Type B pancreatic cell (in vitro differentiated cells): ENCODE measurements around the gene SOX15. TPM values are rescaled to one million over a fixed set of nuclear protein-coding genes. Genes with fewer than 3 reads are reported as not detected.
A peak's percentile ranks its signal among the peaks of the same experiment; 100 is the strongest.

Experiments used
- DNase-seq: peaks from one replicate; pipeline ENCODE4 v3.0.0; 2021; ENCODE audit warnings: mixed read lengths; ENCODE audit not compliant: unreplicated experiment; ENCODE audit errors: extremely low spot score
- H3K27ac Mint-ChIP-seq: 2 replicates; pipeline ENCODE4 v1.8.0; 2021; ENCODE audit warnings: mild to moderate bottlenecking, mixed read lengths
- H3K27me3 Mint-ChIP-seq: 2 replicates; pipeline ENCODE4 v1.8.0; 2021; ENCODE audit warnings: mixed read lengths
- H3K36me3 Mint-ChIP-seq: 2 replicates; pipeline ENCODE4 v1.8.0; 2021; ENCODE audit warnings: mixed read lengths
- H3K4me1 Mint-ChIP-seq: one replicate; pipeline ENCODE4 v1.8.0; 2021; ENCODE audit warnings: mixed read lengths; ENCODE audit not compliant: unreplicated experiment
- H3K4me3 Mint-ChIP-seq: 2 replicates; pipeline ENCODE4 v1.8.0; 2021; ENCODE audit warnings: mild to moderate bottlenecking, mixed read lengths
- H3K9me3 Mint-ChIP-seq: 2 replicates; pipeline ENCODE4 v1.8.0; 2021; ENCODE audit warnings: mixed read lengths
- CTCF ChIP-seq: fragments of 200-600 bp; sonication (generic); conservative IDR thresholded peaks from 2 replicates; pipeline ENCODE4 v1.5.0; 2021; ENCODE audit warnings: antibody characterized with exemption, mild to moderate bottlenecking
- total RNA-seq: library from RNA; stranded (reverse); gene quantifications from 2 replicates; pipeline ENCODE4 v1.2.1, GENCODE V29; 2021; ENCODE audit warnings: low replicate concordance

Gene SOX15
- total RNA-seq, 1 donor from 2014 or later, result 0.77 TPM

- no peak for TF ChIP-seq CTCF
- H3K4me1 Mint-ChIP-seq, result peaks cover 8% of the 10 kb centered on the region
- DNase-seq, result no peak
- H3K27me3 Mint-ChIP-seq, result no peaks in the 10 kb centered on the region
- H3K4me3 Mint-ChIP-seq, result no peak overlapping the region
- H3K27ac Mint-ChIP-seq, result peak overlapping the region; percentile 80
- H3K36me3 Mint-ChIP-seq, result peaks cover 26% of the 10 kb centered on the region
- no peaks in the 10 kb centered on the region for H3K9me3 Mint-ChIP-seq
Observed at GRCh38 chr17:7593296-7593695, 3.4 kb upstream of the SOX15 start.

GRCh38 chr17:7592422-7593021, 2.6 kb upstream of the SOX15 start:
- peaks cover 27% of the 10 kb centered on the region for H3K36me3 Mint-ChIP-seq
- peaks cover 10% of the 10 kb centered on the region for H3K4me1 Mint-ChIP-seq
- no peak overlapping the region for H3K27ac Mint-ChIP-seq
- DNase-seq, result no peak
- H3K9me3 Mint-ChIP-seq, result no peaks in the 10 kb centered on the region
- H3K4me3 Mint-ChIP-seq, result no peak overlapping the region
- no peak for TF ChIP-seq CTCF
- H3K27me3 Mint-ChIP-seq, result no peaks in the 10 kb centered on the region

GRCh38 chr17:7591596-7591995, 1.7 kb upstream of the SOX15 start:
- Mint-ChIP-seq H3K27ac (no peak overlapping the region), H3K9me3 (no peaks in the 10 kb centered on the region), H3K4me1 (peaks cover 13% of the 10 kb centered on the region), H3K27me3 (no peaks in the 10 kb centered on the region), H3K36me3 (peaks cover 27% of the 10 kb centered on the region), H3K4me3 (no peak overlapping the region)
- TF ChIP-seq CTCF, result no peak
- DNase-seq, result no peak

- peaks cover 25% of the 10 kb centered on the region for H3K36me3 Mint-ChIP-seq
- no peak for DNase-seq
- no peaks in the 10 kb centered on the region for H3K9me3 Mint-ChIP-seq
- H3K27me3 Mint-ChIP-seq, result no peaks in the 10 kb centered on the region
- H3K4me3 Mint-ChIP-seq, result peak overlapping the region; percentile 12
- H3K27ac Mint-ChIP-seq, result peak overlapping the region; percentile 96
- no peak for TF ChIP-seq CTCF
- peaks cover 13% of the 10 kb centered on the region for H3K4me1 Mint-ChIP-seq
Observed at GRCh38 chr17:7590743-7591142, 849 bp upstream of the SOX15 start.

GRCh38 chr17:7589204-7589868, 558 bp downstream of the SOX15 start:
- Mint-ChIP-seq H3K27ac (no peak overlapping the region), H3K4me1 (peaks cover 21% of the 10 kb centered on the region), H3K36me3 (peaks cover 25% of the 10 kb centered on the region), H3K4me3 (peak overlapping the region; percentile 58), H3K9me3 (no peaks in the 10 kb centered on the region), H3K27me3 (no peaks in the 10 kb centered on the region)
- TF ChIP-seq CTCF, result peak; percentile 82
- DNase-seq, result no peak
